ENCODE measurements around the gene PRTG. TPM values are rescaled to one million over a fixed set of nuclear protein-coding genes. Genes with fewer than 3 reads are reported as not detected.

PRTG gene
- total and polyA plus RNA-seq, 10 of the 15 experiments (the other 5 are each of a cell fraction or from before 2014, with no cell fraction given): under 0.01 to 0.25 TPM; not detected in 8

DNA sequence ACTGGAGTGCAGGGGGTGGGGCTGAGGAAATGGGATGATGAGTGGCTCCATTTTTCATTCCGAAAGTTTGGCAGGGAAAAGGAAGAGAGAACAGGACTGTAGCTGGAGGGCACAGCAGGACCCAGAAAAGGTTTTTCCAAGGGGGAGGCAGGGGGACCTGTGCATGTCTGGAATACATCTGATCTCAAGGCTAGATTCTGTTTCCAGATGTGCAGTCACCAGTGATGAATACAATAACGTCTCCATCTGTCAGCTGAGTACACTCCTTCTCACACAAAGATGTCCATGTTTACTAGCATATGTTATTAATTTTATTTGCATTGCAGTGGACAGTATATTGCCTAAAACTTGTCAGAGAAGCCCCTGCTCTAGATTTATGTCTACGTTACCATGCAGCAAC, 39.9 kb upstream of the PRTG start:
- Histone ChIP-seq H4K20me1 (ENCODE audit: control insufficient read depth, insufficient read depth) (no peaks in the 10 kb centered on the region), H3K4me3 (no peak overlapping the region), H3K9ac (ENCODE audit: control insufficient read depth, insufficient read depth, low read length) (no peak overlapping the region), H2AFZ (ENCODE audit: control insufficient read depth, low read depth, low read length) (no peak overlapping the region), H3K4me1 (ENCODE audit: control insufficient read depth, insufficient read depth, low read length) (no peaks in the 10 kb centered on the region), H3K4me2 (ENCODE audit: control insufficient read depth, insufficient read depth) (no peak overlapping the region), H3K79me2 (ENCODE audit: control insufficient read depth, insufficient read depth, low read length) (no peaks in the 10 kb centered on the region), H3K36me3 (ENCODE audit: control insufficient read depth in 2 of 2, insufficient read depth in 2 of 2, low read length in 1 of 2) (no peaks in the 10 kb centered on the region), H3K27me3 (replicated peaks in 1 of 2; ENCODE audit: control insufficient read depth in 2 of 2, insufficient read depth in 2 of 2, low read length in 1 of 2) (no peaks in the 10 kb centered on the region), H3K9me3 (replicated peaks; ENCODE audit: control insufficient read depth, insufficient read depth, low read length) (no peaks in the 10 kb centered on the region), H3K27ac (ENCODE audit: control insufficient read depth, insufficient read depth) (no peak overlapping the region)
- in situ Hi-C loops (cut with MboI) (no loop called here), intact Hi-C loops (cut with micrococcal nuclease; ENCODE audit: unreplicated experiment) (no loop called here)
- ChIA-PET SMC1A (ENCODE audit: uncharacterized antibody, unreplicated experiment) (no interaction called here), CTCF (interaction anchor here (0.6 to 1.2 kb wide), 4 partner anchors 9 to 132 kb away, joined by 3 to 5 read pairs (median 3); no protein-coding TSS in a partner anchor), POLR2A (no interaction called here), RAD21 (ENCODE audit: unreplicated experiment) (no interaction called here)
- no peak for DNase-seq (ENCODE audit: low read depth, low spot score)
- 0% methylated on average over 3 of the region's 3 CpGs for WGBS (ENCODE audit: insufficient coverage, insufficient replicate concordance, low lambda C conversion rate, missing lambda C conversion rate)
- FAIRE-seq: no peak
- TF ChIP-seq PAX8 (IDR thresholded peaks at IDR 0.05): no peak
- TF ChIP-seq TBL1XR1 (IDR thresholded peaks at IDR 0.05; ENCODE audit: low read depth, low read length): no peak
- TF ChIP-seq MYC (IDR thresholded peaks at IDR 0.05; ENCODE audit: insufficient read depth, insufficient read length, insufficient replicate concordance, low read length, severe bottlenecking): no peak
- TF ChIP-seq IKZF1 (conservative IDR thresholded peaks at IDR 0.05): no peak
- TF ChIP-seq SUZ12 (IDR thresholded peaks at IDR 0.05; ENCODE audit: unreplicated experiment): no peak
- no peak for TF ChIP-seq EP300 (IDR thresholded peaks at IDR 0.05; ENCODE audit: borderline replicate concordance in 1 of 2, control insufficient read depth in 1 of 2, low read depth in 2 of 2, low read length in 2 of 2)
- TF ChIP-seq SMC3 (IDR thresholded peaks at IDR 0.05; ENCODE audit: borderline replicate concordance, low read length): no peak
- TF ChIP-seq ZZZ3 (IDR thresholded peaks at IDR 0.05; ENCODE audit: control insufficient read depth, insufficient read length, low read depth): no peak
- no peak for TF ChIP-seq GATAD2B (conservative IDR thresholded peaks at IDR 0.05; ENCODE audit: low read depth)
- TF ChIP-seq BRCA1 (IDR thresholded peaks at IDR 0.05; ENCODE audit: low read depth, low read length): no peak
- TF ChIP-seq ATF3 (IDR thresholded peaks at IDR 0.05; ENCODE audit: borderline replicate concordance, extremely low read depth, low read depth, low read length): no peak
- no peak for TF ChIP-seq USF1 (IDR thresholded peaks at IDR 0.05; ENCODE audit: borderline replicate concordance, extremely low read length, insufficient read depth, low read depth, low read length)
- no peak for TF ChIP-seq RCOR1 (conservative IDR thresholded peaks at IDR 0.05; ENCODE audit: low read depth, low read length)
- TF ChIP-seq RFX5 (IDR thresholded peaks at IDR 0.05; ENCODE audit: low read depth, low read length): no peak
- TF ChIP-seq ZNF384 (IDR thresholded peaks at IDR 0.05; ENCODE audit: borderline replicate concordance, low read depth, low read length): no peak
- ATAC-seq: no peak
- no TSS peak for BruUV-seq (replicated peaks)
